ENCODE data around the gene MTHFD1L.

MTHFD1L gene

DNA sequence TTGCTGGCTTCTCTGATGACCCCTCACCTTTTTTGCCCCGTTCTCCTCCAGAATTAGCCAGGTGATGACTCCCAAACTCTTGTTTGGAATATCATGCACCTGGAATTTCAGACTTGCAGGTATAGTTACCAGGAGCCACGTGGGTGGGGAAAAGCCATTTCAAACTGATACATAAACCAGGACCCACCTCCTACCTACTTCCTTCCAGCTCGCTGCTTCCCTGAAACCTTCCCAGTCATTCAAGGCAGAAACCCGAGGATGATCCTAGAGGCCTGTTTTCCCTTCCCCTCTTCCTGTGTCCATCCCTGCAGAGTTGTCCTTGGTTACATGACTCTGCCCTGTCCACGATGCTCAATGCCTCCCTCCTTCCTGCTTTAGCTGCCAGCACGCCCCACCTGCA, 101.9 kb downstream of the MTHFD1L start:
- no peaks in the 10 kb centered on the region for H3K4me1 ChIP-seq (ENCODE audit: control insufficient read depth, insufficient read depth, low read length)
- no peak overlapping the region for H3K27ac ChIP-seq (ENCODE audit: low read depth, low read length)
- no peak overlapping the region for H3K4me3 ChIP-seq (ENCODE audit: low read length)
- no peaks in the 10 kb centered on the region for H3K36me3 ChIP-seq (ENCODE audit: control insufficient read depth, insufficient read depth, low read length)
- no peaks in the 10 kb centered on the region for H3K27me3 ChIP-seq (ENCODE audit: control insufficient read depth, insufficient read depth, low read length)
- H3K9ac ChIP-seq (ENCODE audit: low read length), result no peak overlapping the region

DNA sequence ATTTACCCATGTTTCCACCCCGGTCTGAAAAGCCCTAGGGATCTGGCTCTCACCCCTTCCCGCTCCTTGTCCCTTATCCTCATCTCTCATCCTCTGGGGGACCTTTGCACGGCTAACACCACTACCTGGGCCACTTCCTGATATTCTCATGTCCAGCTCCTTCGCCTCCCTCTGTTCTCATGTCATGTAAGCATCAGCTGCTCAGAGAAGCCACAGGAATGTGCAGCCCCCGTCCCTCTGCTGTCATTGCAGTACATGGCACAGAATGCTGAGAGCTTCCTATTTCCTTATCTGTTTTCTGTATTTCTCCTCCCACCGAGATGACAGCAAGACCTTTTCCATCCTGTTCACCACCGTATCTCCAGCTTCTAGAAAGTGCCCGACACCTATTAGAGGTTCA, 102.4 kb downstream of the MTHFD1L start:
- no peak overlapping the region for H3K27ac ChIP-seq (ENCODE audit: low read depth, low read length)
- H3K9ac ChIP-seq (ENCODE audit: low read length), result no peak overlapping the region
- H3K27me3 ChIP-seq (ENCODE audit: control insufficient read depth, insufficient read depth, low read length), result no peaks in the 10 kb centered on the region
- no peak overlapping the region for H3K4me3 ChIP-seq (ENCODE audit: low read length)
- no peaks in the 10 kb centered on the region for H3K4me1 ChIP-seq (ENCODE audit: control insufficient read depth, insufficient read depth, low read length)
- no peaks in the 10 kb centered on the region for H3K36me3 ChIP-seq (ENCODE audit: control insufficient read depth, insufficient read depth, low read length)

DNA sequence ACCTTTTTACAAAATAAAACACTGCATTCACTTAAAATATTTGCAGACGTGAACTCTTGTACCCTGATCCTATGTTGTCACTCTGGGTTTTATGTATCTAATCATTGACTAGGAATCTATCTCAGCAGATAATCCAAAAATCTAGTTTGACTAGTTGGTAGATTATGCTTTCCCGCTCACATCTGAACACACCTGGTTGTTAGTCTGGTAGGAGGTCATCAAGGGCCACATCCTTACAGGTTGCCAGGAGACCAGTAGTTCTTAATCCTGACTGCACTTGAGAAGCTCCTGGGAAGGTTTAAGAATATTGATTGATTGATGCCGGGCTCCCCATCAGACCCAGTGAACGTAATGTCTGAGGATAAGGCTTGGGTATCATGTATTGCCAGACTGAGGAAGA, 104.4 kb downstream of the MTHFD1L start:
- no peaks in the 10 kb centered on the region for H3K4me1 ChIP-seq (ENCODE audit: control insufficient read depth, insufficient read depth, low read length)
- no peak overlapping the region for H3K4me3 ChIP-seq (ENCODE audit: low read length)
- H3K27me3 ChIP-seq (ENCODE audit: control insufficient read depth, insufficient read depth, low read length), result no peaks in the 10 kb centered on the region
- no peak overlapping the region for H3K9ac ChIP-seq (ENCODE audit: low read length)
- no peaks in the 10 kb centered on the region for H3K36me3 ChIP-seq (ENCODE audit: control insufficient read depth, insufficient read depth, low read length)
- no peak overlapping the region for H3K27ac ChIP-seq (ENCODE audit: low read depth, low read length)

DNA sequence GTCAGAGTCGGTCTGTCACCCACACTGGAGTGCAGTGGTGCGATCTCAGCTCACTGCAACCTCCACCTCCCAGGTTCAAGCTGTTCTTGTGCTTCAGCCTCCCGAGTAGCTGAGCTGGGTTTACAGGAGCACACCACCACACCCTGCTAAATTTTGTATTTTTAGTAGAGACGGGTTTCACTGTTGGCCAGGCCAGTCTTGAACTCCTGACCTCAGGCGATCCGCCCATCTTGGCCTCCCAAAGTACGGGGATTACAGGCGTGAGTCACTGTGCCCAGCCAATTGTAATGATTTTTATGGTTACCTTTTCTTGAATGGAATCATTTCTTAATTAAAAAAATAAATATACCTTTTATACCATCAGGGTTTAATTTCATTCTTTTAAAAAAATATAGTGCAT, 105.7 kb downstream of the MTHFD1L start:
- Histone ChIP-seq H3K27ac (ENCODE audit: low read depth, low read length) (no peak overlapping the region), H3K36me3 (ENCODE audit: control insufficient read depth, insufficient read depth, low read length) (no peaks in the 10 kb centered on the region), H3K4me1 (ENCODE audit: control insufficient read depth, insufficient read depth, low read length) (no peaks in the 10 kb centered on the region), H3K4me3 (ENCODE audit: low read length) (no peak overlapping the region), H3K9ac (ENCODE audit: low read length) (no peak overlapping the region), H3K27me3 (ENCODE audit: control insufficient read depth, insufficient read depth, low read length) (no peaks in the 10 kb centered on the region)

DNA sequence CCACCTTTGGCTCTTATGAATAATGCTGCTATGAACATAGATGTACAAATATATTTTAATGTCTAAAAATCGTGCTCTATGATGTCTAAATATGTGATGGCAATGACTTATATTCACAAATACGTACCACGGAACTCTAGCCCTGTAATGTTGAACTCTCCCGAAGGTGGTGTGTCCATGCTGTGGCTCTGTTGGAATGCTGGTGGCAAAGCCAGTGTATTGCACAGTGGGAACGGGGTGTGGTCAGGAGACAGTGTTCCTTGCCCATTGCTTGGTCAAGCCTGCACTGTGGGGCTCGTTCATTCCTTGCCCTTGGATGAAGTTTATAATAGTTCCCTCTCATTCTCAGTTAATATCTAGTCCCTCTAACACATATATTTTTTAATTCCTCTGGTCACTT, 109.6 kb downstream of the MTHFD1L start:
- H3K27me3 ChIP-seq (ENCODE audit: control insufficient read depth, insufficient read depth, low read length), result no peaks in the 10 kb centered on the region
- H3K27ac ChIP-seq (ENCODE audit: low read depth, low read length), result no peak overlapping the region
- H3K4me1 ChIP-seq (ENCODE audit: control insufficient read depth, insufficient read depth, low read length), result no peaks in the 10 kb centered on the region
- H3K4me3 ChIP-seq (ENCODE audit: low read length), result no peak overlapping the region
- no peak overlapping the region for H3K9ac ChIP-seq (ENCODE audit: low read length)
- H3K36me3 ChIP-seq (ENCODE audit: control insufficient read depth, insufficient read depth, low read length), result no peaks in the 10 kb centered on the region

DNA sequence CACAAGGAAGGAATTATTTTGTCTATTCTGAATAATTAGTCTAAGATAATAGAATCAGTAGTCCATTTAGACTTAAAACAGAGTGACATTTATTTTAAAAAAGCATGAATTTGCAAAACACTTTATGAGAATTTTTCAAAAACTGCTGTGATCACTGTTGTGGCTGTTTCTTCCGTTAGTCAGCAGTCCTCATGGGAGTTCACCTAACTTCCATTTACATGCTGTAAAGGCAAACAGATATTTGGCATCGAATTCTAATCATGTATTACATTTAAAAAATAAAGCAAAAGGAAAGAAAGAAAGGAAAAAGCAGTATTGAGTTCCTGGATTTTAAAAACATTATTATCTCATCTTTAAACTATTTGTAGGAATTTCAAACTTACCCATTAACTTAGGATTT, 111.8 kb downstream of the MTHFD1L start:
- no peak overlapping the region for H3K27ac ChIP-seq (ENCODE audit: low read depth, low read length)
- H3K9ac ChIP-seq (ENCODE audit: low read length), result no peak overlapping the region
- H3K27me3 ChIP-seq (ENCODE audit: control insufficient read depth, insufficient read depth, low read length), result no peaks in the 10 kb centered on the region
- no peaks in the 10 kb centered on the region for H3K36me3 ChIP-seq (ENCODE audit: control insufficient read depth, insufficient read depth, low read length)
- no peaks in the 10 kb centered on the region for H3K4me1 ChIP-seq (ENCODE audit: control insufficient read depth, insufficient read depth, low read length)
- no peak overlapping the region for H3K4me3 ChIP-seq (ENCODE audit: low read length)

DNA sequence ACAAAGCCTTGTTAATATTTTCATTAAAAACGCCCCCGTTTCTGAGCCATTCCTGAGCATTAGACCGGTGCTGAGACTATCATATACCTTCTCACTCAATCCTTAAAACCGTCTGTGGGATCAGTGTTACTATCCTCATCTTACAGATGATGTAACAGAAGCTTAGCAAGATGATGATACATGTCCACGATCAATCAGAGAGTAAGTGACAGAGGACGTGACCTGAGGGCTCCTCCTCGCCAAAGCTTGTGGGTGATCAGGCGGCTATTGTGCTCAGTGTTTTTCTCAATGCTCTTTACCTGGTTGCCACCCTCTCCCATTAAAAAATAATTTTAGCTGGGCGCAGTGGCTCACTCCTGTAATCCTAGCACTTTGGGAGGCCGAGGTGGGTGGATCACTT, 113.1 kb downstream of the MTHFD1L start:
- H3K4me1 ChIP-seq (ENCODE audit: control insufficient read depth, insufficient read depth, low read length), result no peaks in the 10 kb centered on the region
- no peak overlapping the region for H3K27ac ChIP-seq (ENCODE audit: low read depth, low read length)
- H3K4me3 ChIP-seq (ENCODE audit: low read length), result no peak overlapping the region

DNA sequence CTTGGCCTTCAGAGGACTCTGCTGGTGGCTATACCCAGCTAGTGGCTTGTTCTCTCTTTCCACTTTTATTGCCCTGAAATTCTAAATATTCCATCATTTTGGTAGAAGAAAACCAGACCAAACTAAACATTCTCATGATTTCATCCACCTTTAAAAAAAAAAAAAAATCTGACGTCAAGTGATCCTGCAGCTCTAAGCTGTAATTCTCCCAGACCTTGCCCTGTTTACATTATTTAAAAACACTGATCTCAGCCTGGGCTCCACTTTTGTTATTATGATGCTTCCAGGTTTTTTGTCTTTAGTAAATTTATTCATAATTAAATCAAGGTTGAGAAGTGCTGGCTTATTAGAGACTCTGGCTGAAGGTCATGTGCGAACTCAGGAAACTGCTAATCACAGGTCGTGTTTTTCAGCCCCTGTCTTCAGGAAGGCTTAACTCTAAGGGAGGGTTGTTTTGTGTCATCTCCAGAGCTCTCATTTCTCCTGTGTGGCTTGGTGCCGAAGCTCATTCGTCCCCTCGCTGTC, 114.4 kb downstream of the MTHFD1L start:
- Histone ChIP-seq H3K4me1 (ENCODE audit: control insufficient read depth, insufficient read depth, low read length) (no peaks in the 10 kb centered on the region), H3K36me3 (ENCODE audit: control insufficient read depth, insufficient read depth, low read length) (no peaks in the 10 kb centered on the region), H3K27ac (ENCODE audit: low read depth, low read length) (peak overlapping the region; percentile 76), H3K4me3 (ENCODE audit: low read length) (no peak overlapping the region), H3K9ac (ENCODE audit: low read length) (no peak overlapping the region), H3K27me3 (ENCODE audit: control insufficient read depth, insufficient read depth, low read length) (no peaks in the 10 kb centered on the region)

More for the DNA sequence above, 113.1 kb downstream of the MTHFD1L start:
- H3K27me3 ChIP-seq (ENCODE audit: control insufficient read depth, insufficient read depth, low read length), result no peaks in the 10 kb centered on the region
- no peaks in the 10 kb centered on the region for H3K36me3 ChIP-seq (ENCODE audit: control insufficient read depth, insufficient read depth, low read length)
- no peak overlapping the region for H3K9ac ChIP-seq (ENCODE audit: low read length)

DNA sequence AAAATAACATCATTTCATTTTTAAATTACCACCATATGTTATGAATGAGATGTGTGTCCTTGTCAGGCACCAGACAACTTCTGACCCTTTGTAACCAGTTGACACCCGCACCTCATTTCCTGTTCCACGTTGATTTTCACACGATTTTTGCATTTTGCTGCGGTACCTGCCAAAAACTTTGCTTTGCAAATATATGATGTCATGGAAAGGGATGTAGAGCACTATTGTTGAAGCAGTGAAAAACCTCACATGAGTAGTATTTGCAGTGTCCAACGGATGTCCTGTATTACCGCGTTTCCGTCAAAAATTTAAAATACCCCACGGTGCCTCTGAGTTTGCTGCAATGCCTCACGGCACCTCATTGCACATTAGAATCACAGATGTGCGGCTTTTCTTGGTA, 115.6 kb downstream of the MTHFD1L start:
- Histone ChIP-seq H3K27ac (ENCODE audit: low read depth, low read length) (peak overlapping the region; percentile 76), H3K9ac (ENCODE audit: low read length) (no peak overlapping the region), H3K27me3 (ENCODE audit: control insufficient read depth, insufficient read depth, low read length) (no peaks in the 10 kb centered on the region), H3K36me3 (ENCODE audit: control insufficient read depth, insufficient read depth, low read length) (no peaks in the 10 kb centered on the region), H3K4me1 (ENCODE audit: control insufficient read depth, insufficient read depth, low read length) (peaks cover 6% of the 10 kb centered on the region), H3K4me3 (ENCODE audit: low read length) (no peak overlapping the region)

DNA sequence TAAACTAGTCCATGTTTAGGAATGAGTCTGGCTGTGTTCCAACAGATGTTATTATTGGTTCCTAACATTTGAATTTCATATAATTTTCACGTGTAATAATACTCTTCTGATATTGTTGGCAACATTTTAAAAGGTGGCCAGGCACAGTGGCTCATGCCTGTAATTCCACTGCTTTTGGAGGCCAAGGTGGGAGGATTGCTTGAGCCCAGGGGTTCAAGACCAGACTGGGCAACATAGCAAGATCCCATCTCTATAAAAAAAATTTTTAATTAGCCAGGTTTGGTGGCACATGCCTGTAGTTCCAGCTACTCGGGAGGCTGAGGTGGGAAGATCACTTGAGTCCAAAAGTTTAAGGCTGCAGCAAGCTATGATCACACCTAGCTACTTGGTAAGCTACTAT, 116.2 kb downstream of the MTHFD1L start:
- H3K27me3 ChIP-seq (ENCODE audit: control insufficient read depth, insufficient read depth, low read length), result no peaks in the 10 kb centered on the region
- H3K27ac ChIP-seq (ENCODE audit: low read depth, low read length), result no peak overlapping the region
- peaks cover 7% of the 10 kb centered on the region for H3K4me1 ChIP-seq (ENCODE audit: control insufficient read depth, insufficient read depth, low read length)
- no peak overlapping the region for H3K4me3 ChIP-seq (ENCODE audit: low read length)
- H3K9ac ChIP-seq (ENCODE audit: low read length), result no peak overlapping the region
- no peaks in the 10 kb centered on the region for H3K36me3 ChIP-seq (ENCODE audit: control insufficient read depth, insufficient read depth, low read length)

DNA sequence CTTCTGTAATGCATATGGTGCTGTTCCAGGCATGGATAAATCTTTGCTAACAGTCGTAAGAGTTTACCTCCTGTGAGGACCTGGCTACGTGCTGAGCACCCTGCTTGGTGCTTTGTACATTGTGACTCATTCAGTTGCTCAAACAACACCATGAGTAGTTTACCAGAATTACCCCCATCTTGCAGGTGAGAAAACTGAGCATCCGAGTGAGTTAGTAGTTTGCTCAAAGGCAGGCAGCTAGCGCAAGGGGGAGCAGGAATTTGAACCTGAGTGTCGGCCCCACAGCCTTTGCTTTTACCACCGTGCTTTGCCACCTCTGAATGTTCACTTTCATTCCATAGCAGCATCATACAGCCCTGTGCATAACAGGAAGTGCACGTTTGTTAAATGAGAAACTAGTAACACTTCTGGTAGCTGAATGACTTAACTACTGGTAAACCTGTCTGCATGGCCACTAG, 121.9 kb downstream of the MTHFD1L start:
- peaks cover 10% of the 10 kb centered on the region for H3K4me1 ChIP-seq (ENCODE audit: control insufficient read depth, insufficient read depth, low read length)
- peak overlapping the region; percentile 45 for H3K27ac ChIP-seq (ENCODE audit: low read depth, low read length)
- H3K4me3 ChIP-seq (ENCODE audit: low read length), result no peak overlapping the region
- H3K27me3 ChIP-seq (ENCODE audit: control insufficient read depth, insufficient read depth, low read length), result no peaks in the 10 kb centered on the region
- no peaks in the 10 kb centered on the region for H3K36me3 ChIP-seq (ENCODE audit: control insufficient read depth, insufficient read depth, low read length)
- no peak overlapping the region for H3K9ac ChIP-seq (ENCODE audit: low read length)

DNA sequence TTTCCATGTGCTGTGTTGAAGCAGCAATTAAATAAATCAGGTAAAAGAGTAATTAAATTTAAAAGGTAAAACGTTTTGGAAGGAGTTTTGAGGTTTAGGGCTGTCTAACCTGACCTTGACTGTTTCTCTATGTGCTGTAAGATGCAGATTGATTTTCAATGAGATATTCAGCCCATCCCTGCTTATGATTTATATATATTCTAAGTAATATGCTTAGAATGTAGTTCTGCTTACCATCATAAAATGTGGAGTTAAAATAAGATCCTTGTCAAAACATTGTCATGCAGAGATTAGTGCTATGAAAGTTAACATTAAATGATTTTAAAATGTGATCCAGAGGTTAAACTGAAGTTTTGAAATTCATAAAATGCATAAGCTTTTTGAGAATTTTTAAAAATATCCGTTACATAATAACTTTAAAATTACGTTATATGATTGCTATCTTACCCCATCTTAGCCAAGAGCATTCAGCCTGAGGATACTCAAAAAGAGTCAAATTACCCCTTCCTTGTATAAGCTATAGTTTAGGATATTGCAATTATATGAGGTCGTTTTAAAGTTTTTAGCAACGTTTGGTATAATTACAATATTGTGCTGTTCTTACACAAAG, 122.5 kb downstream of the MTHFD1L start:
- H3K27ac ChIP-seq (ENCODE audit: low read depth, low read length), result peak overlapping the region; percentile 45
- H3K4me3 ChIP-seq (ENCODE audit: low read length), result no peak overlapping the region
- H3K27me3 ChIP-seq (ENCODE audit: control insufficient read depth, insufficient read depth, low read length), result no peaks in the 10 kb centered on the region
- H3K36me3 ChIP-seq (ENCODE audit: control insufficient read depth, insufficient read depth, low read length), result no peaks in the 10 kb centered on the region
- H3K9ac ChIP-seq (ENCODE audit: low read length), result no peak overlapping the region
- peaks cover 10% of the 10 kb centered on the region for H3K4me1 ChIP-seq (ENCODE audit: control insufficient read depth, insufficient read depth, low read length)

DNA sequence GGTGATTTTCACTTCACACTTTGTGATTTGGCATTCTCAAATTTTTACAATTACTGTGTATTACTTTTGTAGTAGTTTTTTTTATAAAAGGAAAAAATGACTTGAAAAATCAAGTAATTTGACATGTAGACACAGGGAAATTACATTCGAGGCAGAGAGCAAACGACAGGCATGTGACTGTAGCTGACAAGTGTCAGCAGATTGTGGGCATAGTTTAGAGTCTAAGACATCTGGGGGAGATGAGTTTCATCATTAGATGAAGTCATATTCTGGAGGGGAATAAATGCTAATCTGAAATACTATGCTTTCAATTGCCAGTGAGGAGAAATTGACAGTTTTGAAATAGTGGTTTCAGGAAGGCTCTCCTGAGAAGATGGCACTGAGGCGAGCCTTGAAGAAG, 126.0 kb downstream of the MTHFD1L start:
- H3K36me3 ChIP-seq (ENCODE audit: control insufficient read depth, insufficient read depth, low read length), result no peaks in the 10 kb centered on the region
- no peaks in the 10 kb centered on the region for H3K27me3 ChIP-seq (ENCODE audit: control insufficient read depth, insufficient read depth, low read length)
- no peak overlapping the region for H3K4me3 ChIP-seq (ENCODE audit: low read length)
- peaks cover 3% of the 10 kb centered on the region for H3K4me1 ChIP-seq (ENCODE audit: control insufficient read depth, insufficient read depth, low read length)
- H3K9ac ChIP-seq (ENCODE audit: low read length), result no peak overlapping the region
- H3K27ac ChIP-seq (ENCODE audit: low read depth, low read length), result no peak overlapping the region
